Activated CD4-positive, alpha-beta T cell treated with anti-CD3 and anti-CD28 coated beads for 48 hours (primary cell): ENCODE data around the gene ALDH6A1.
"Not testable (repeated sequence)": the region's sequence is repeated elsewhere in the genome, so short reads cannot be mapped to it uniquely, and the experiment has no call there.

Experiments used
- DNase-seq: peaks from one replicate; pipeline ENCODE4 v3.0.0-alpha.2; 2020

ALDH6A1 gene

DNA sequence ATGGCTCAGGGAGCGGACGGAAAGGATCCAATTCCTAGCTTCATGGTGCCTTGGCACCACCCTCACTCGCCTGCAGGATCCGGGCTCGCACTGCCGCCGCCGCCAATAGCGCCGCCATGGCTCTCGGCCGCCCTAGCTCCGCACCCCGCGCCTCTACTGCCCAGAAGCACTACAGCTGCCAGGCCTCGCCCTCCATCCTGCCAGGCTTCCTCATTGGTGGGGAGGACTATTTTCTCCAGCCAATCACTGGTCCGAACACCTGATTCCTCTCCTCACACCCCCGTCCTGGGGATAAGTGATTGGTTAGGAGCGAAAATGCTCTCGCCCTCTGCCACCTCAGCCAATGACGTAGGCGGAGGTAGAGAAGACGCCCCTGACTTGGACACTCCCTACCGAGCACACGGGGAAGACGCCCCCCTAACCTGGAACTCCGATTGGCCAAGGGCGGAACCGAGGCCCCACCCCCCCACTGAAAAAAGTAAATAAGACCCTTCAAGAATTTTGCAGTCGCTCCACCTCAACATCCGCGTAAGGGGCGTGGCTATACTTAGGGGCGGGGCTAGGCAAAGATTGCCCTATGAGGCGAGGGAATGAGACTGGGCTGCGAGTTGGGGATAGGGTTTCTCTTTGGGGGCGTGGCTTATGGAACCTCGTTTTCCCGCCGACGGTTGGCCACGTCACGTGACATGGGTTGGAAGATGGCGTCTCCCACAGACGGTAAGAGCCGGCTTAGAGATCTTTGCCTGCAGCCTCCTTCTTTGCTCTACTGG, at the start of gene ALDH6A1, which contains the start of gene LIN52:
ALDH6A1 (minus strand) TSS at position 177 of the 770 bp plus-strand sequence; CDS start at position 118, 59 bp downstream.
LIN52 (plus strand) TSS at position 680 of the 770 bp plus-strand sequence; CDS start at position 699, 19 bp downstream.
- DNase-seq, result peak; percentile 100

DNA sequence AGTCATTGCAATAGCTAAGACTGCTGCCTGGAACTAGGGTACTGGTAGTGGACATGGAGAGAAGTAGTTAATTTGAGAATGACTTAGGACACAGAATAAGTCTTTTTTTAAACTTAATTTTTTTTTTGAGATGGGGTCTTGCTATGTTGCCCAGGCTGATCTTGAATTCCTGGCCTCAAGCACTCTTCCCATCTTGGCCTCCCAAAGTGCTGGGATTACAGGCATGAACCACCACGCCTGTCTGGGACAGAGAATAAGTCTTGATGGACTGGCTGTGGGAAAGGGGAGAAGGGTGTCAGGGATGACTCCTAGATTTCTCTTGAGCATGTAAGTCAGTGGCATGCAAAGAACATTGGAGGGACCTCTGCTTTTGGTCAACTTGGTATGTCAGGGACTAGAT, 43.4 kb upstream of the ALDH6A1 start:
- no peak for DNase-seq

DNA sequence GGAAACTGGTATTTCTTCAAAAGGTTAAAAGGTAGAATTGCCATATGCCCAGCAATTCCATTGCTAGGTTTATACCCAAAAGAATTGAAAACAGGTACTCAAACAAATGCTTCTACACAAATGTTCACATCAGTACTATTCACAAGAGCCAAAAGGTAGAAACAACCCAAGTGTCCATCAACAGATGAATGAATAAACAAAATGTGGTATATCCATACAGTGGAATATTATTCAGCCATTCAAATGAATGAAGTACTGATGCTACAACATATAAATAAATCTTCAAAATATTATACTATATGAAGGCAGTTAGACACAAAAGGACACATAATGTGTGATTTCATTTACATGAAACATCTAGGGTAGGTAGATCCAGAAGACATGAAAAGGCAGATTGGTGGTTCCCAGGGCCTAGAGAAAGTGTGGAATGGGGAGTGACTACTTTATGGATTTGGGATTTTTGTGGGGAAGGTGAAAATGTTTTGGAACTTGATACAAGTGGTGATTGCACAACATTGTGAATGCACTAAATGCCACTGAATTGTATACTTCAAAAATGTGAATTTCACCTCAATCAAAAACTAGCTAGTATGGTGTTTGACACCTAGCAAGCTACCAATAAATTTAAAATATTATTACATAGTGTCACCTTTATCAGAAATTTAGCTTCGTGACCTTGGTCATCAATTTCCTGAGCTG, 42.2 kb upstream of the ALDH6A1 start:
- DNase-seq, result no peak

DNA sequence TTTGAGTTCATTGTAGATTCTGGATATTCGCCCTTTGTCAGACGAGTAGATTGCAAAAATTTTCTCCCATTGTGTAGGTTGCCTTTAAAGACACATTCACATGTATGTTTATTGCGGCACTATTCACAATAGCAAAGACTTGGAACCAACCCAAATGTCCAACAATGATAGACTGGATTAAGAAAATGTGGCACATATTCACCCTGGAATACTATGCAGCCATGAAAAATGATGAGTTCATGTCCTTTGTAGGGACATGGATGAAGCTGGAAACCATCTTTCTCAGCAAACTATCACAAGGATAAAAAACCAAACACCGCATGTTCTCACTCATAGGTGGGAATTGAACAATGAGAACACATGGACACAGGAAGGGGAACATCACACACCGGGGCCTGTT, 41.2 kb upstream of the ALDH6A1 start:
- not testable (repeated sequence) for DNase-seq

DNA sequence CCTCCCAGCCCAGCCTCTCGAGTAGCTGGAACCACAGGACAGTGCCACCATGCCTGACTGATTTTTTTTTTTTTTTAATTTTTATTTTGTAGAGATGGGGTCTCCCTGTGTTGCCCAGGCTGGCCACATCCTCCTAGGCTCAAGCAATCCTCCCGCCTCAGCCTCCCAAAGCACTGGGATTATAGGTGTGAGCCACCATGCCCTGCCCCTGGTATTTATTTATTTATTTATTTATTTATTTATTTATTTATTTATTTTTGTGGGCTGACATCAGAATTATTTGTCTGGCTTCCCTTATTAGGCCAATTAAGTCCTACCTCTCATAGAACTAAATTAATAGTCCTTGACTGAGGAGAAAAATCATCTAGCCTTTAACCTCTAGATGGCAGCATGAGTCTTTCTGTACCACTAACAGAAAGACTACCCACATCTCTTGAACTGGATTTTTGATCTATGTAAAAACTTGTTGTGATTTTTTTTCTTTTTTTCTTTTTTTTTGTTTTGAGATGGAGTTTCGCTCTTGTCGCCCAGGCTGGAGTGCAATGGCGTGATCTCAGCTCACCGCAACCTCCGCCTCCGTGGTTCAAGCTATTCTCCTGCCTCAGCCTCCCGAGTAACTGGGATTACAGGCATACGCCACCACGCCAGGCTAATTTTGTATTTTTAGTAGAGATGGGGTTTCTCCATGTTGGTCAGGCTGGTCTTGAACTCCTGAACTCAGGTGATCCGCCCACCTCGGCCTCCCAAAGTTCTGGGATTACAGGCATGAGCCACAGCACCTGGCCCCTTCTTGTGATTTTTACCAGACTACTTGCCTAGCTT, 27.4 kb upstream of the ALDH6A1 start:
- not testable (repeated sequence) for DNase-seq

DNA sequence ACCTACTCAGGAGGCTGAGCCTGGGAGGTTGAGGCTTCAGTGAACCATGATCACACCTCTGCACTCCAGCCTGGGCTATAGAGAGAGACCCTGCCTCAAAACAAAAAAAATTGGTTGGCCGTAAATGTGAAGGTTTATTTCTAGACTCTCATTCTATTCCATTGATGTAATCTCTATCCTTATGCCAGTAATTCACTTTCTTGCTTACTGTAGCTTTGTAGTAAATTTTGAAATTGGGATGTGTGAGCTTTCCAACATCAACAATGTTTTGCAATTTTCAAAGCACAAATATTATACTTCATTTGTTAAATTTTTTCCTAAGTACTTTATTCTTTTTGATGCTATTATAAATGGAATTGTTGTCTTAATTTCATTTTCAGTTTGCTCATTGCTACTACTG, 25.1 kb upstream of the ALDH6A1 start:
- no peak for DNase-seq

DNA sequence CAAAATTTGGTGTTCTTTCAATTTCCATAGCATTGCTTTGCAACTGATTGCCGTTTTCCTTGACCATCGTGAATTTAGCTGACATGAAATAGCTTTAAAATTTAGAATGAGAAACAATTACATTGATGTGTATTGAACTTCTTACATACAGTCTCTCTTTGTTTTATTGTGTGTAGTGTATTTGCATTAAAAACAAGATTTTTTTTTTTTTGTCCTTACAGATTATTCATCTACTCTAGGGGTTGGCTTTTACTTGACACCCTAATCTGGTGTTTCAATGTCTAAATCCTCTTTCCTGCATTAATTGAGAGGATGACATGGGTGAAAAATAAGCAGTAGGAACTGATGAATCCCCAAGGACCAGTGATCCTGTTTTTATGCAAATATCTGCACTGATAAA, 21.1 kb upstream of the ALDH6A1 start:
- no peak for DNase-seq

DNA sequence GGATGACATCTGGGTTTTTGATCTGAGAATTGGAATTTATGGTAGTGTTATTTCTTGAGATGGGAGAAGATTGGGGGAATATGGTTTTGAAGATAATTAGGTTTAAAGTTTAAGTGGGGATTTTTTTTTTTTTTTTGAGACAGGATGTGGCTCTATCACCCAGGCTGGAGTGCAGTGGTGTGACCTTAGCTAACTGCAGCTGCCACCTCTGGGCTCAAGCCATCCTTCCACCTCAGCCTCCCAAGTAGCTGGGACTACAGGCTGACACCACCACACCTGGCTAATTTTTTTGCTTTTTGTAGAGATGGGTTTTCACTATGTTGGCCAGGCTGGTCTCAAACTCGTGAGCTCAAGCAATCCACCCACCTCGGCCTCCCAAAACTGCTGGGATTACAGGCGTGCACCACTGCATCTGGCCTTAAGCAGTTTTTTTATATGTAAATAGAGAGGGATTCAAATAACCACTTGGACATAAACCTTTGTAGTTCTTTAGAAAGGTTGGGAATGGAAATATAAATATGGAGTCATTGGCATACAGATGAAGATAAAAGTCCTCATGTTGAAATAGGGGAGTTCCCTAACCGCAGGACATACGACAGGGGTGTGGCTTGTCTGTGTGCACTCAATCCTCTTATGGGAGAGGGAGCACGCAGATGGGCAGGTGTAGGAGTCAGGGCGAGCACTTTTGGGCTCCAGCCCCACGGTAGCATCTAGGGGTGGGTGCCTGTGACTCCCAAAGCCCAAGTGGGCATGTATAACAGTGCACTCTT, 5.2 kb upstream of the ALDH6A1 start:
- DNase-seq, result no peak

DNA sequence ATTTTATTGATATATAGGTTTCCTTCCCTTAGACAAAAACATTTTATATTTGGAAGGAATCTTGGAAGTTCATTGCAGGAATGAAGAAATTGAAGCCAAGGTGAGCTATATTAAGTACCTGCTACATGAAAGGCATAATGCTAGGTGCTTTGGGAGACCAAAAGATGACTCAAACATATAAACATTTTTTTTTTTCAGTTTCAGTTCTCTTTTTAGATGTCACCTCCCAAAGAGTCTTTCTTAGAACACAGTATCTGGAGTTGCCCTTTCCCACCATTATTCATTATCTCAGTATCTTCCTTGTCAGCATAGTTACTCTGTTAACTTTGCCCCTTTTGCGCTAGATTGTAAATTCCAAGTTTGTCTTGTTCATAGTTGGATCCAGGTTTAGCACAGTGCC, 1.6 kb upstream of the ALDH6A1 start:
- DNase-seq, result no peak

DNA sequence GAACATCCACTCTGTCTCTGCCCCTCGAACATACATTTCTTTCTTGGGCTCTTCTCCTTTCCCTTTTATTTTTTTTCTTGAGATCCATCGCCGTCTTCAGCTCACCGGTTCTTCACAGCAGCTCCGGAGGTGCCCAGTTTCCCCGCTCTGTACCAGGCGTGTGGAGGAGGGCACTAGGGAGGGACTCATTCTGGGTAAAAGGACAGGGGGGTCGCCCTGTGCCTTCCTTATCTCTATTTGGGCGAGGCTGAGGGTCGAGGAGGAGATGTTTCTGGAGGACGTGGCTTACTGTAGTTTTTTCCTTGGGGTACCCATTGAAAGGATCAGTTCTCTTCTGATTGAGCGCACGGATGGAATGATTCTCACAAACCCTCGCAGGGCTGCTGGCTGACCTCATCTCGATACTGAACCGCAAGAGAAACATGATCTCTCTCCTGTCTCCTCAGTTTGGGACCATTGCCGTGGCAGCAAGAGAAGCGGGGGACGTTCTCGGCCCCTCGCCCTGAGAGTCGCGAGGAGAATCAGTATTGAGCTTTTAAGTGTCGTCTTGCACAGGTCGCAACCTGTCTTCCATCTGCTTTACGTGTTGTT, 889 bp upstream of the ALDH6A1 start:
- DNase-seq, result peak; percentile 57

DNA sequence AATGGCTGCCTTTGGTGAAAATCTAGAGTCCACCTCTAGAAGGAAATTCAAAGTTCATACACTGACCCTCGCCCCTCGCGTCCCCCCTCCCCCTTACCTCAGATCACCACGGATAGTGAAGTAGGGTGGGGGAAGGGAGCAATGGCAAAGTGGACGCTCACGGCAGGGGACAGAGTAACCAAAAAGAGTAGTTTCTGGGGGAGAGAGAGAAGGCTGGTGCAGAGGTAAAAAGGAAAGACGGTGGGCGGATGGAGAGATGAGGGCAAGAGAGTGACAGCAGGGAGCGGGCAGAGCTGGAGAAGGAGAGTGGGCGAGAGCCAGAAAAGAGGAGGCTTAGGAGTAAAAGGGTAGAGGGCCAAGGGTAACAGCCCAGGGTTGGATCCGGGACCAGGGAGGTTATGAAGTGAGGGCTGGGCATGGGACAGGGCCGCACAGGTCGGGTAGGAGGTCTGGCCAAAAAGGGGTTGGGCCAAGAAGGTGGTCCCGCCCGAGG, 423 bp downstream of the ALDH6A1 start:
- DNase-seq, result no peak

DNA sequence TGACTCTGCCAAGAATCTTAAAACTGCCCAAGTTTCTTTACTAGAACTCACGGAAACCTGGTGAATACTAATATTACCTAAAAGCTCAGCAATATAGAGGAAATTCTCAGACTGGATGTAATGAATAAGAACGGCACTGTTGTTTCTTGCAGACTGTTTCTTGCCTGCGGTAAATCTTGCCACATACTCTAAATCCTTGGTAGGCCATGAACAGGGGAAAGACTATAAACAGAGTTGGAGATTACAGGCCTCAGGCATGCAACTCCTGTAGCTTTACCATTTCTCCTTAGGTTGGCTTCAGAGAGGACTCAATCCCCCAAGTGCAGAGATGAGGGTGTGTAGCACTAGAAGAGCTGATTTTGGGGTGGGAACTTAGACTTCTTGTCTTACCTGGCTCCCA, 1.1 kb downstream of the ALDH6A1 start:
- no peak for DNase-seq

DNA sequence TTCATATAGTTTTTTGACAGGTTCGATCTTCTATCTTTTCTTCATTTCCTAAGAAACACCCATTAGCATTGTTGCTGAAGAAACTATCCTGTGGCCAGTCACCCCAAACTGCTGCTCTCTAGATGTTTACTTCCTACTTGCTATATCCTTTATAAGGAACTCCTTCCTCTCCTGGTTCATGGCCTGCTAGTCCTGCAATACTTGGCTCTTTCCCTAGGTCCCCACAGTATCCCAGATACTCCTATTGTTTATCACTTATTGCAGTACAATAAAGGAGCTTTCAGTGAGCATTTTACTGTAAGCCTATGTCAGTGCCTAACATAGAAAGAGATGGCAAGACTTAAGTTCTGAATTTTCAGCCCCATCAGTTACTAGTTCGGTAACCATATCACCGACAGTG, 2.8 kb downstream of the ALDH6A1 start:
- no peak for DNase-seq

DNA sequence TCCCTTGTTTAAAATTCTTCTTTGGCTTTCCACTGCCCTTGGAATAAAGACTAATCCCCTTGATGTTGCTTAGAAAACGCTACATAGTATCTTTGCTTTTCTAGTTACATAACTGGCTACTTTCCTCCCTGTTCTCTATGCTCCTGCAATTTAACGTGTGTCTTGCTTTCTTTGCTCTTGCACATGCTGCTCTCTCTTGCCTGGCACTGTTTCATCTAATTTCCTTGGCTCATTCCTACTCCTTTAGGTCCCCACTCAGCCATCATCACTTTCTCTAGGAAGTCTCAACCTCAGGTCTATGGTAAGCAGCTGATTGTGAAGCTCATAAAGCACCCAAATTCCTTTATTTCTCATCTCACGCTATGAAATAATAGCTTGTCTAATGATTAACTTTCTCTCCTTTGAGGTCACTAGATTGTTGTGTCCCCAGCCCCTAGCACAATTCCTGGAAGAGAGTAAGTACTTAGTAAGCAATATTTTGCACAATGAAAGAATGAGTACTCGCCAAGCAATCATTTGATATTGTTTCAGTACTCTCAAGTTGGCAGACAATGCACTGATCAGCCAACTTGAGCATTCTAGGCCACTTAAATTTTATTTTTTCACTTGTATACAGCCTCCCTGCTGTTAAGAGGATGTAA, 3.3 kb downstream of the ALDH6A1 start:
- no peak for DNase-seq

DNA sequence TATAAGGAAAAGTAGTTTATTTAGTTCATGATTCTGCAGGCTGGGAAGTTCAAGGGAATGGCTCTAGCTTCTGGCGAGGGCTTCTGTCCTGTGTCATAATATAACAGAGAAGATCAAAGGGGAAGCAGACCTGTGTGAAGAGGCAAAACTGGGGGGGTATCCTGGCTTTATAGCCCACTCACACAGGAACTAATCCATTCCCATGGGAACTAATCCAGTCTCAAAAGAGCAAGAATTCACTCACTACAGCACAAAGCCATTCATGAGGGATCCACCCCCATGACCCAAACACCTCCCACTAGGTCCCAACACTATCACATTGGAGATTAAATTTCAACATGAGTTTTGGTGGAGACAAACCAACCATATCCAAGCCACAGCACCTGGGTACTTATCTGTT, 6.9 kb downstream of the ALDH6A1 start:
- no peak for DNase-seq

DNA sequence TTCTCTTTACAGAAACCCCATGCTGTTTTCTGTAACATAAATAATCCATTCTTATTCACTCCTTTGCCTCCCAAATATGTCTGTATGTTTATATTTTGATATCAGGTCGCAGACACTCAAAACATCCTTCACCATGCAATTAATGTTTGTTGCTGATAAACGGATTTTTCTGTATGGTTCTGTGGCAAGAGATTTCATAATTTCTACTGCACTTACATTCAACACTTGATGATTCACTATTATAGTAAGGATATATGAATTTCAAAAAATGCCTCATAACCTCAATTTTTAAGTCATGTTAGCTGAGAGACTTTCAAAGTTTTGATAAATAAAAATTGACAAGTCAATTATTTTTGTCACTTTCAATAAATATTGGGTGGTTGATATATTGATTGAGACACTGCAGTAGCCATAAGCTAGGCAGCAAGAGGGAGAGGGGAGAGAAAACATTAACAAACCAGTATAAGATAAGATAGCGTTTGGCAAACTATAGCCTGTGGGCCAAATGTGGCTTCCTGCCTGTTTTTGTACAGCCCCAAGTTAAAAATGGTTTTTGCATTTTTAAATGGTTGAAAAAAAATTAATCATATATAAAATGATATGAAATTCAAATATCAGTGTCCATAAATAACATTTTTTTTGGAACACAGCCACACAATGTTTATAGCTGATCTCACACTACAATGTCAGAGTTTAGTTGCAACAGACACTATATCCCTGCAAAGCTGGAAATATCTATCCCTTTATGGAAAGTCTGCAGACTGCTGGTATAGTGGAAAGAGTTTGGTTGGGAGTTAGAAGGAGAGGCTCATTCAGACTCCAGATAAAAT, 18.3 kb downstream of the ALDH6A1 start:
- no peak for DNase-seq

DNA sequence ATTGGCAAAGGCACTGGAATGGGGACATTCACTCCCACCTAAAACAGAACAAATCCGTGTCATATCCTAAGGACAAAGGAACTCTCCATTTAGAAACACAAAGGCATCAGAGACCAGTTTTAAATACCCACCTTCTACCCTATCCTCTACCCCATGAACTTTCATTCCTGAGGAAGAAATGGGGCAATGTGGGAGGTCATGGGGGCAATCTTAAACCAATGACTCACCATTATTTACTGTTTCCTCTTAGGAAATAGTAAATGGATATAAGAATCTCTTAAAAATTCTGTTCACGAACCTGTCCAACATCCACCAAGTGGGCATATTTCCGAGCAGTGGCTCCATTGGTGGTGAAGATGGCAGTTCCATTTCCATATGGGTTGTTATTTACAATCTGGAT, 19.4 kb downstream of the ALDH6A1 start:
- DNase-seq, result no peak

DNA sequence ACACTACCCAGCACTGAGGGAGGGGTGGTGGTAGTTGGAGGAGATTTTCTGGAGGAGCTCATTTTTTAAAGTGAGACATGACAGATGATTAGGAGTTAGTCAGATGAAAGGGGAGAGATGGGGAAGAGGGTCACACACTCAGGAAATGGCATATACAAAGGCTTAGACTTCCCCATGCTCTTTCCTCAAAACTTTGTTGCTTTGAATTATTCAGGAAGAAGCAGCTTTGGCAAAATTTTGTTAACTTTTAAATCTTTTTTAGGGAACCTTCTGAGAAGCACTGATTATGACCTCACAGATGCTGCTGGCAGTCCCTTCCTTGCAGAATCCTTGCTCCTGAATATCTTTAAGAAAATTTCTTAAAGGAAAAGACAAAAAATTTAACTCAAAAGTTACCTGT, 19.8 kb downstream of the ALDH6A1 start:
- DNase-seq, result no peak

DNA sequence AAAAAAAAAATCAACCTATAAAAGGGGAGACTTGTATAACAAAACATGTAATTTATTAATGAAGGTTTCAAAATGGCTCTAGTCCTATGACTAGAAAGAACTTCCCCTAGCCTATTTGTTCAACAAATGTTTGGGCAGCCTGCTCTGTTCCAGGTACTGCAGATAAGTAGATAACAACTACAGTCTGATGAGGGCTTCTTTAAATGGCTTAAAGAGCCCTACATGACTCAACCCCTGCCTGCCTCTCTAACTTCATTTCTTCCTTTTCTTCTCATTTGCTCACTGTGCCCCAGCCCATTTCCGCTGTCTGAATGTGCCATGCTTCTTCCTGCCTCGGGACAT, 21.5 kb downstream of the ALDH6A1 start:
- DNase-seq, result no peak

DNA sequence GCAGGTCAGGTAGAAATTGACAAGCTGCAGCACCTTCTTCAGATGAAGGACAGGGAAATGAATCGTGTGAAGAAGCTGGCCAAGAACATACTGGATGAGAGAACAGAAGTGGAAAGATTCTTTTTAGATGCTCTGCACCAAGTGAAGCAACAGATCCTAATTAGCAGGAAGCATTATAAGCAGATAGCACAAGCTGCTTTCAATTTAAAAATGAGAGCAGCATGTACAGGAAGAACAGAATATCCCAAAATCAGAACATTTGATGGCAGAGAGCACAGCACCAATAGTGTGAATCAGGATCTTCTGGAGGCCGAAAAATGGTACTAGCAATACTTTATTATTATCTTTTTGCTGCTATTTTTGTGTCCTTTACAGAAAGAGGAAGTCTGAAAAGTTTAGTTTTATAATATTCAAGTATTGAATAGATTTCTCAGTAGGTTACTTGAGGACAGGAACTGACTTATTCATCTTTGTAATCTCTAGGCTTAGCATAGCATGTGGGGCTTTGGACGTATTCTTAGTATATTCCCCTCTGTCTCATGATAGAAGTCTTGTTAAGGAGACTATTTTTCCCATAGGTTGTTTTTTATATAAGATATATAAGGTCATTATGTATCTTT, 34.3 kb downstream of the ALDH6A1 start:
- DNase-seq, result no peak
